HG03521 (cell line): ENCODE measurements around the gene USP38.
"Not testable (repeated sequence)": the region's sequence is repeated elsewhere in the genome, so short reads cannot be mapped to it uniquely, and the experiment has no call there.

Experiments used
- ATAC-seq: cut with Tn5 transposase; IDR thresholded peaks from one replicate; pipeline ENCODE4 v1.9.1; 2021; ENCODE audit warnings: mild to moderate bottlenecking, moderate library complexity; ENCODE audit not compliant: unreplicated experiment

The USP38 gene

DNA sequence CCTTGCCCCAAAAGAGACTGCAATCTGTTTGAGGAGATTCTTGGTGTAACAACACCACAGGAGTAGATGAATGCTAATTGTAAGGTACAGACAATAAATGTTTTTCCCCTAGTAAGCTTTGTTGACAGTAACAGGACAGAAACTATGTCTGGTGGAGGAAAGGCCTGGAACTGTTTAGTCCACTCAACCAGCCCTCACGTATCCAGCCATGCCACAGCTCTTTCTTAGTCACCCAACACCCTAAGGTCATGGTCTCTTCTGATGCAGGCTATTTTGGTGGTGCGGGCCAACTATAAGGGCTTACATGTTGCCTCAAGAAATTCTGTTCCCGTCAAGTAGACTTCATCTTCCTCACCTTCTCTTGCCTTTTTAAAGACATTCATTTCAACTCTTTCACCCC lies 76.0 kb downstream of the USP38 start:
- no peak for ATAC-seq

DNA sequence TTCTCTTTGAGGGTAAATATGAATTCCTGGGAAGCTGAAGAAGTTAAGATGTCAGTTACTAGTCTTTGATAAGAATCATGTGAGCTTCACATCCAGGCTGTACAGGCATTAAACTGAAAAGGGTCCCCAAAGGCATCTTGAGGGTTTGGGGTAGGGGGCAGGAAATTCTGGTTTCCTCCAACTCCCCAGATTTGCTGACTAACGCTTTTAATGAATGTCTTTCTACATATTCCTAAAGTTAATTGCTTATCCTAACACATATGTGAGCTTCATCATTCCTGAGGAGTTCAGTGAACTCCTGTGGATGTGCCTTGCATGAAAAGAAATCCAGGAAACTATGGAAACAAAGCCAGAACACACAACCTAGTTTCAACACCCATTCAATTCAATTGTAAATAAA lies 78.1 kb downstream of the USP38 start:
- no peak for ATAC-seq

GRCh38 chr4:143267690-143268089 lies 83.0 kb downstream of the USP38 start:
- not testable (repeated sequence) for ATAC-seq

- no peak for ATAC-seq
Measured at GRCh38 chr4:143270256-143270838, 85.6 kb downstream of the USP38 start.
